ENCODE data around the gene RIMS4. TPM values are rescaled to one million over a fixed set of nuclear protein-coding genes. Genes with fewer than 3 reads are reported as not detected.
A peak's percentile ranks its signal among the peaks of the same experiment; 100 is the strongest.

The RIMS4 gene
- total RNA-seq, 1 donor from 2014 or later = 3.2 TPM

DNA sequence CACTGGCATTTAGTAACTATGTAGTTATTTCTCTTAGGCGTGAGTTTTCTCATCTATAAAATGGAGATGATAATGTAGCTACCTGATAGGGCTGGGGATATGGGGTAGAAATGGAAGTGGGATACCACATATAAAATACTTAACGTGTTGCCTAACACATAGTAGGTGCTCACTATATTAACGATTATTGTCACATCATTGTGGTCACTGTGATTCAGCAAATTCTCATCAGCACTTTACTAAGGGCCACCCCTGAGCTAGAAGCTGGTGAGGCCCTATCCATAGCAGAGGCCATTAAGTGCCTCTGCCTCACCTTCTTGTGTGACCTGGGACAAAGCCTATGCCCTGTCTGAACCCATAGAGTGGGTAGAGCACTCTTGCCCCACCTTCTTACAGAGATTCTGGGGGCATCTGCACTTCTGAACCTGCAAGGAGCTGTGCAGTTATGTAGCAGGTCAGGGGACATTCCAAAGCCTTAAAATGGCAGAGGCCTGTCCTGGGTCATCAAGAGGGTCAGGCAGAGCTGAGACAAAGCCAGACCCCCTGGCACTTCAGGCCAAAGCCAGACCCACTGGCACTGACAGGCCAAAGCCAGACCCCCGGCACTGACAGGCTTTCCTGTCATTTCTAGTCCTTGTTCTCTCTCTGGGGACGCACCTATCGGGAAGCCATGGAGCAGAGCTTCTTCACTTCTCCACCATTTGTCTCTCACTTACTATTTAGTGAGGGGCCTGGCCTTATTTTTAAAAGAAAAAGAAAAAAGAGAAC lies 7.0 kb upstream of the RIMS4 start:
- Histone ChIP-seq H3K4me1 (no peaks in the 10 kb centered on the region), H3K27ac (no peak overlapping the region), H3K36me3 (no peaks in the 10 kb centered on the region), H3K9me3 (no peaks in the 10 kb centered on the region), H3K4me3 (no peak overlapping the region), H3K27me3 (no peaks in the 10 kb centered on the region)
- intact Hi-C loops (cut with DNase I) = no loop called here
- TF ChIP-seq, protein P1, sequence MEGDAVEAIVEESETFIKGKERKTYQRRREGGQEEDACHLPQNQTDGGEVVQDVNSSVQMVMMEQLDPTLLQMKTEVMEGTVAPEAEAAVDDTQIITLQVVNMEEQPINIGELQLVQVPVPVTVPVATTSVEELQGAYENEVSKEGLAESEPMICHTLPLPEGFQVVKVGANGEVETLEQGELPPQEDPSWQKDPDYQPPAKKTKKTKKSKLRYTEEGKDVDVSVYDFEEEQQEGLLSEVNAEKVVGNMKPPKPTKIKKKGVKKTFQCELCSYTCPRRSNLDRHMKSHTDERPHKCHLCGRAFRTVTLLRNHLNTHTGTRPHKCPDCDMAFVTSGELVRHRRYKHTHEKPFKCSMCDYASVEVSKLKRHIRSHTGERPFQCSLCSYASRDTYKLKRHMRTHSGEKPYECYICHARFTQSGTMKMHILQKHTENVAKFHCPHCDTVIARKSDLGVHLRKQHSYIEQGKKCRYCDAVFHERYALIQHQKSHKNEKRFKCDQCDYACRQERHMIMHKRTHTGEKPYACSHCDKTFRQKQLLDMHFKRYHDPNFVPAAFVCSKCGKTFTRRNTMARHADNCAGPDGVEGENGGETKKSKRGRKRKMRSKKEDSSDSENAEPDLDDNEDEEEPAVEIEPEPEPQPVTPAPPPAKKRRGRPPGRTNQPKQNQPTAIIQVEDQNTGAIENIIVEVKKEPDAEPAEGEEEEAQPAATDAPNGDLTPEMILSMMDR (IDR thresholded peaks at IDR 0.05) = no peak
- ATAC-seq = no peak
- DNase-seq = no peak

DNA sequence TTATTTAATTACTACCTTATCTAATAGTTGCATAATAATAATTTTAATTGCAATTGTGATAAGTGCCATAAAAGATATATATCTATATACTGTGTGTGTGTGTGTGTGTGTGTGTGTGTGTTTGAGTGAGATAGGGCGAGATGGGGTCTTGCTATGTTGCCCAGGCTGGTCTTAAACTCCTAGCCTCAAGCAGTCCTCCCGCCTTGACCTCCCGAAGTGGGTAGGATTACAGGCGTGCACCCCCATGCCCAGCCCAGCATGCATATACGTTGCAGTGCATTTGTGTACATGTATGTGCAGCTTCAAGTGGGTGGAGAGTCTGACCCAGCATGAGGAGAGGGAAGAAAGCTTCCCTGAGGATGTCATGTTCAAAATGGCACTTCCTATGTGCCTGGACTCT lies 4.6 kb upstream of the RIMS4 start:
- TF ChIP-seq, protein P1 (IDR thresholded peaks at IDR 0.05) = no peak
- Histone ChIP-seq H3K4me1 (no peaks in the 10 kb centered on the region), H3K36me3 (no peaks in the 10 kb centered on the region), H3K4me3 (no peak overlapping the region), H3K27me3 (peaks cover 16% of the 10 kb centered on the region), H3K27ac (no peak overlapping the region), H3K9me3 (peaks cover 5% of the 10 kb centered on the region)
- DNase-seq (no peak), ATAC-seq (no peak)
- intact Hi-C loops (cut with DNase I) = no loop called here

DNA sequence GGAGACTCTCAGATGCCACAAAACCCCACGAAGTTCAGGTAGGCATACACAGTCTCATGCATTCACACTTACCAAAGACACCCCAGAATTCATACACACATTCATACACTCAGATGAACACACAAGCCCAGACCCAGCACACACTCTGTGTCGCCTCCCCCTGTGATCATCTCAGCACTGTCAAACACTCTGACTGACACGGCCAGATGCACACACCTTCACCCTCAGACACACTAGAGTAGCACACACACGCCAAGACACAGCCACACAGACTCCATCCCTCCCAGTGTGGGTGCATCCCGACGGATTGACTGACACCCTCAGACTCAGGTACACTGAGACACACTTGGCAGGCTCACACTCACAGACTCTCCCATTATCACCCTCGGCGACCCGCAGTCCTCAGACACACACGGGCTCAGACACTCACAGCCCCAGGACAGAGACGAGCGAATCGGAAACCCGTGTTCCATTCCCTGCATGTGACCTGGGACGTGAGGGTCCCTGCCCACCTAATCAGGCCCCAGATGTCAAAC lies 872 bp upstream of the RIMS4 start:
- Histone ChIP-seq H3K4me3 (no peak overlapping the region), H3K36me3 (no peaks in the 10 kb centered on the region), H3K4me1 (no peaks in the 10 kb centered on the region), H3K27ac (no peak overlapping the region), H3K27me3 (peaks cover 47% of the 10 kb centered on the region), H3K9me3 (peaks cover 5% of the 10 kb centered on the region)
- TF ChIP-seq, protein P1 (IDR thresholded peaks at IDR 0.05) = no peak
- no peak for DNase-seq
- ATAC-seq = no peak
- intact Hi-C loops (cut with DNase I) = no loop called here

DNA sequence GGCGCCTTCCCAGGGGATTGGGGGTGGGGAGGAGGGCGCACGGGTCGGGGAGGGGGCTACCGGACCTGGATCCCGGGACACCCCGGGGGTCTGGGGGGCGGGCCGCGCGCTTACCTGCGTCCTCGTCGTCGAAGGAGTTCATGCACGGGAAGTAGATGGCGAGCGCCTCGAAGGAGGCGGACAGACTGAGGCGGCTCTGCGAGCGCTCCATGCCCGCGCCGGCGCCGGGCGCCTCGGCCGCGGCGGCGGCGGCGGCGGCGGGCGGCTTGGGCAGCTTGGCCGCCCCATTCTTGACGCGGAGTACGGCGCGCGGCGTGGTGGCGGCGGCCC lies 320 bp downstream of the RIMS4 start:
- intact Hi-C loops (cut with DNase I) = no loop called here
- TF ChIP-seq, protein P1 (IDR thresholded peaks at IDR 0.05) = no peak
- Histone ChIP-seq H3K4me1 (no peaks in the 10 kb centered on the region), H3K27ac (no peak overlapping the region), H3K9me3 (peaks cover 5% of the 10 kb centered on the region), H3K36me3 (no peaks in the 10 kb centered on the region), H3K4me3 (peak overlapping the region; percentile 19), H3K27me3 (peaks cover 51% of the 10 kb centered on the region)
- no peak for ATAC-seq
- DNase-seq = no peak

DNA sequence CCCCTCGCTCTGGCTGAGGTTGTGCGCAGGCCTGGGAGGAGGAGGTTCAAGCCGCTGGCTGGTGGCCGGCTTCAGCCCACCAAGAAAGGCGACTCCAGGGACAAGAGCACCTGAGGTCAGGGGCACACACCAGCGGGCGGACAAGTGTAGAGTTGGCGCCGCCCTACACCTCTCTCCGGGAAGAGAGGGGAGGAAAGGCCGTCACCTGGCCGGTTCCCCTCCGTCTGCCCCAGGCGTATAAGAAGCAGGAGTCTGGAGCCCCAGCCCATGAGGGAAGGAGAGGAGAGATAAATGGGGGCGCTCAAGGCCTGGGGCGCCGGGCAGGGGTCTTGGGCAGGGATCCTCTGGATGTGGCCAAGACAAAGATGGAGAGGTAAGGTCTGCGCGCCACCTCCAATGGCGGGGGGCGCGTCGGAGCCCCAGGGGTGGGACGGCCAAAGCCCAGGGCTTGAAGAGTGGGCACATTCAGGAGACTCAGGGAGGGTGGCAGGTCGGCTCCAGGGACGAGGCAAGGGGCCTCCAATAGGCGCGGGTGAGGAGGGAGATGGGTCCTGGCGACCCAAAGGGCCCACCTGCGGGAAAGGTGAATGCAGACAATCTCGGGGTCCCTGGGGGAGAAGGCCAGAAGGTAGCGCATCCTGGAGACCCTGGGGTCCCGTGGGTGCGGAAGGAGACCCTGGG lies 826 bp downstream of the RIMS4 start:
- Histone ChIP-seq H3K27ac (no peak overlapping the region), H3K4me3 (peak overlapping the region; percentile 19), H3K36me3 (no peaks in the 10 kb centered on the region), H3K9me3 (peaks cover 5% of the 10 kb centered on the region), H3K4me1 (no peaks in the 10 kb centered on the region), H3K27me3 (peaks cover 56% of the 10 kb centered on the region)
- DNase-seq = no peak
- no peak for ATAC-seq
- TF ChIP-seq, protein P1 (IDR thresholded peaks at IDR 0.05) = no peak
- intact Hi-C loops (cut with DNase I) = no loop called here
